K562 (cell line): Measurements from ENCODE around the gene SLC27A4. TPM values are rescaled to one million over a fixed set of nuclear protein-coding genes. Genes with fewer than 3 reads are reported as not detected.

ENCODE experiments used
- ARID3A ChIP-seq: IDR thresholded peaks from 2 replicates; pipeline ENCODE4 v1.6.1; 2012; ENCODE audit warnings: low read depth, low read length, improper control_type of control experiment, borderline replicate concordance
- BCOR ChIP-seq: fragments of 450-650 bp; IDR thresholded peaks from 2 replicates; pipeline ENCODE4 v1.6.1; 2016
- C11orf30 ChIP-seq: fragments of 450-650 bp; IDR thresholded peaks from 2 replicates; pipeline ENCODE4 v1.6.1; 2016; ENCODE audit warnings: low read depth, mild to moderate bottlenecking
- EGR1 ChIP-seq: fragments of 450-650 bp; conservative IDR thresholded peaks from 2 replicates; pipeline ENCODE4 v1.6.1; 2017; ENCODE audit warnings: mild to moderate bottlenecking
- FOXA3 ChIP-seq, 2 experiments: fragments of 450-650 bp in 1 of 2; sonication (generic) in 1 of 2; formaldehyde crosslinking; IDR thresholded peaks in 1 of 2; conservative IDR thresholded peaks in 1 of 2; 2 replicates each; pipeline versions ENCODE4 v1.4.0 to v1.8.0; 2020 to 2022; ENCODE audit warnings: mild to moderate bottlenecking in 2 of 2, missing genetic modification reagents in 1 of 2
- JUND ChIP-seq, 2 experiments: IDR thresholded peaks; 2 replicates in 1 of 2; 3 replicates in 1 of 2; pipeline ENCODE4 v1.6.1; 2011; ENCODE audit warnings: borderline replicate concordance in 2 of 2, low read depth in 2 of 2, low read length in 2 of 2, improper control_type of control experiment in 1 of 2, missing biosample characterization in 1 of 2, missing genetic modification characterization in 1 of 2, missing genetic modification reagents in 1 of 2
- NR1H2 ChIP-seq: sonication (generic); formaldehyde crosslinking; IDR thresholded peaks from 2 replicates; pipeline ENCODE4 v1.4.0; 2020; ENCODE audit warnings: mild to moderate bottlenecking, missing genetic modification reagents
- PATZ1 ChIP-seq: fragments of 250-450 bp; sonication (Bioruptor Pico); IDR thresholded peaks from 2 replicates; pipeline ENCODE4 v1.5.0; 2020; ENCODE audit warnings: mild to moderate bottlenecking, borderline replicate concordance
- POLR2AphosphoS2 ChIP-seq: IDR thresholded peaks from 2 replicates; pipeline ENCODE4 v1.6.1; 2012; ENCODE audit warnings: low read length, improper control_type of control experiment
- PTBP1 ChIP-seq: fragments of 200-400 bp; formaldehyde crosslinking; IDR thresholded peaks from 2 replicates; pipeline ENCODE4 v1.6.1; 2017; ENCODE audit warnings: low read depth, low read length
- TBL1XR1 ChIP-seq, 2 experiments: IDR thresholded peaks; 2 replicates each; pipeline ENCODE4 v1.6.1; 2012; ENCODE audit warnings: improper control_type of control experiment in 2 of 2, low read length in 2 of 2, mild to moderate bottlenecking in 1 of 2
- TCFL5 ChIP-seq: fragments of 250-450 bp; sonication (Bioruptor Pico); conservative IDR thresholded peaks from 2 replicates; pipeline ENCODE4 v1.6.1; 2021; ENCODE audit warnings: mild to moderate bottlenecking, moderate library complexity, matching md5 sums
- TRIM25 ChIP-seq: fragments of 450-650 bp; IDR thresholded peaks from 2 replicates; pipeline ENCODE4 v1.7.0; 2016; ENCODE audit warnings: borderline replicate concordance
- WHSC1 ChIP-seq: IDR thresholded peaks from one replicate; pipeline ENCODE4 v1.6.1; 2012; ENCODE audit warnings: low read length, control low read depth, inconsistent platforms
- ZBTB12 ChIP-seq: fragments of 250-450 bp; sonication (Bioruptor Pico); IDR thresholded peaks from 2 replicates; pipeline ENCODE4 v1.4.0; 2020
- ZC3H8 ChIP-seq: fragments of 450-650 bp; IDR thresholded peaks from 2 replicates; pipeline ENCODE4 v1.6.1; 2017
- ZNF133 ChIP-seq: fragments of 250-450 bp; sonication (Bioruptor Pico); IDR thresholded peaks from 2 replicates; pipeline ENCODE4 v1.4.0; 2020; ENCODE audit warnings: mild to moderate bottlenecking
- ZNF384 ChIP-seq: IDR thresholded peaks from 2 replicates; pipeline ENCODE4 v1.6.1; 2012; ENCODE audit warnings: low read depth, low read length, improper control_type of control experiment
- ZNF766 ChIP-seq: fragments of 200-800 bp; sonication (Bioruptor generic); conservative IDR thresholded peaks from 2 replicates; pipeline ENCODE4 v1.6.1; 2016; ENCODE audit warnings: missing genetic modification characterization, missing compliant biosample characterization
- polyA plus RNA-seq, 8 experiments: library from polyadenylated mRNA; depleted of rRNA in 4 of 8; stranded (reverse) in 5 of 8; unstranded in 3 of 8; fragments of >200 nt; fragmentation: Nextera tagmentation in 2 of 8; fragmentation: Illumina TruSeq in 1 of 8; extraction: Ambion mirVana in 2 of 8; extraction: Trizol in 1 of 8; gene quantifications; 2 replicates each; pipeline versions ENCODE4 v1.2.1 to v1.2.3, GENCODE V29; 2011 to 2014; ENCODE audit warnings: inconsistent platforms in 1 of 8, missing spikeins in 1 of 8
- total RNA-seq, 7 experiments: library from RNA; depleted of rRNA in 6 of 7; stranded (reverse); fragments of >200 nt in 6 of 7; fragmentation: Illumina TruSeq in 2 of 7; extraction: Trizol in 2 of 7; gene quantifications; 2 replicates each; pipeline versions ENCODE4 v1.2.1 to v1.2.3, GENCODE V29; 2011 to 2021; ENCODE audit warnings: low replicate concordance in 1 of 7

Gene SLC27A4
- total and polyA plus RNA-seq, 9 of the 15 experiments (the other 6 are each of a cell fraction or from before 2014, with no cell fraction given), result 0.25 to 35.7 (median 14.0) TPM

- TF ChIP-seq FOXA3 (CRISPR knock-in tag; conservative IDR thresholded peaks at IDR 0.05 in 1 of 2, IDR thresholded peaks at IDR 0.05 in 1 of 2) (0 out of 4 replicates have a peak, but pooled peaks of 1 of the 2 experiments have one; percentile 4), NR1H2 (no peak), POLR2AphosphoS2 (no peak), TBL1XR1 (IDR thresholded peaks at IDR 0.05; ENCODE audit: low read length in 2 of 2) (peak in 1 of 2 experiments; percentile 99; a peak in 2 of 4 replicates), BCOR (no peak), EGR1 (no peak), ZNF766 (CRISPR knock-in tag) (no peak), JUND (IDR thresholded peaks at IDR 0.05; ENCODE audit: borderline replicate concordance, low read depth, low read length) (peak; percentile 93), JUND (tag; IDR thresholded peaks at IDR 0.05; ENCODE audit: borderline replicate concordance, low read depth, low read length) (peak; percentile 91; the same call in 1 of the 3 replicates), TCFL5 (0 out of 2 replicates have a peak, but pooled peaks have one; percentile 36), TRIM25 (no peak), ZC3H8 (no peak), ZNF133 (no peak), PTBP1 (peak; percentile 82), C11orf30 (no peak), ZBTB12 (CRISPR knock-in tag) (peak; percentile 60), ZNF384 (peak; percentile 86), PATZ1 (CRISPR knock-in tag) (no peak), ARID3A (peak; percentile 86), WHSC1 (no peak)
Measured at GRCh38 chr9:128296340-128297220, 43.7 kb upstream of the SLC27A4 start (continued).
